Measurements from ENCODE around the gene RELL1.

Gene RELL1

GRCh38 chr4:37631551-37631950 lies 54.6 kb downstream of the RELL1 start:
- CTCF ChIA-PET: no interaction called here
- Histone ChIP-seq H3K36me3 (ENCODE audit: control insufficient read depth in 2 of 2, insufficient read depth in 1 of 2, low read length in 2 of 2) (peaks cover 0 to 35% of the 10 kb centered on the region in 2 experiments; a peak in 2 of 3 replicates), H3K4me1 (ENCODE audit: control insufficient read depth, insufficient read depth, low read length) (no peaks in the 10 kb centered on the region), H3K4me3 (ENCODE audit: low read depth, low read length) (no peak overlapping the region), H3K9me3 (ENCODE audit: control insufficient read depth, insufficient read depth, low read depth, low read length) (no peaks in the 10 kb centered on the region), H3K27ac (ENCODE audit: extremely low read depth, low read depth, low read length) (no peak overlapping the region)
- TF ChIP-seq SP2 (tag by site-specific recombination; IDR thresholded peaks at IDR 0.05) (no peak), ZNF132 (tag by site-specific recombination; IDR thresholded peaks at IDR 0.05; ENCODE audit: borderline replicate concordance) (no peak), ZNF473 (tag by site-specific recombination; IDR thresholded peaks at IDR 0.05) (no peak), ZNF133 (tag by site-specific recombination; IDR thresholded peaks at IDR 0.05) (no peak), ZBTB1 (tag by site-specific recombination; IDR thresholded peaks at IDR 0.05) (no peak), ZNF239 (tag by site-specific recombination; IDR thresholded peaks at IDR 0.05) (no peak), ZNF341 (tag by site-specific recombination; IDR thresholded peaks at IDR 0.05; ENCODE audit: low read depth) (no peak), ZNF211 (tag by site-specific recombination; IDR thresholded peaks at IDR 0.05; ENCODE audit: low read depth) (no peak), HOXA7 (CRISPR knock-in tag; IDR thresholded peaks at IDR 0.05; ENCODE audit: borderline replicate concordance) (no peak)
- POLR2A ChIA-PET: no interaction called here

- TF ChIP-seq ZNF830 (tag by site-specific recombination; IDR thresholded peaks at IDR 0.05; ENCODE audit: low read depth): no peak
- TF ChIP-seq SP3 (tag by site-specific recombination; IDR thresholded peaks at IDR 0.05): no peak
- no peak for TF ChIP-seq ZNF433 (tag by site-specific recombination; IDR thresholded peaks at IDR 0.05; ENCODE audit: low read depth)
- TF ChIP-seq GFI1B (tag by site-specific recombination; IDR thresholded peaks at IDR 0.05): no peak
- TF ChIP-seq OVOL3 (tag by site-specific recombination; IDR thresholded peaks at IDR 0.05): no peak
- TF ChIP-seq, protein P1, sequence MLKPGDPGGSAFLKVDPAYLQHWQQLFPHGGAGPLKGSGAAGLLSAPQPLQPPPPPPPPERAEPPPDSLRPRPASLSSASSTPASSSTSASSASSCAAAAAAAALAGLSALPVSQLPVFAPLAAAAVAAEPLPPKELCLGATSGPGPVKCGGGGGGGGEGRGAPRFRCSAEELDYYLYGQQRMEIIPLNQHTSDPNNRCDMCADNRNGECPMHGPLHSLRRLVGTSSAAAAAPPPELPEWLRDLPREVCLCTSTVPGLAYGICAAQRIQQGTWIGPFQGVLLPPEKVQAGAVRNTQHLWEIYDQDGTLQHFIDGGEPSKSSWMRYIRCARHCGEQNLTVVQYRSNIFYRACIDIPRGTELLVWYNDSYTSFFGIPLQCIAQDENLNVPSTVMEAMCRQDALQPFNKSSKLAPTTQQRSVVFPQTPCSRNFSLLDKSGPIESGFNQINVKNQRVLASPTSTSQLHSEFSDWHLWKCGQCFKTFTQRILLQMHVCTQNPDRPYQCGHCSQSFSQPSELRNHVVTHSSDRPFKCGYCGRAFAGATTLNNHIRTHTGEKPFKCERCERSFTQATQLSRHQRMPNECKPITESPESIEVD (tag by site-specific recombination; IDR thresholded peaks at IDR 0.05): no peak
- no peak for TF ChIP-seq ZBTB7A (tag by site-specific recombination; IDR thresholded peaks at IDR 0.05; ENCODE audit: low read depth)
- no peak for TF ChIP-seq PRDM1 (tag by site-specific recombination; IDR thresholded peaks at IDR 0.05)
- no peak for TF ChIP-seq ZNF169 (tag by site-specific recombination; IDR thresholded peaks at IDR 0.05)
- no peak for TF ChIP-seq ZNF175 (tag by site-specific recombination; IDR thresholded peaks at IDR 0.05)
- TF ChIP-seq, protein P2, sequence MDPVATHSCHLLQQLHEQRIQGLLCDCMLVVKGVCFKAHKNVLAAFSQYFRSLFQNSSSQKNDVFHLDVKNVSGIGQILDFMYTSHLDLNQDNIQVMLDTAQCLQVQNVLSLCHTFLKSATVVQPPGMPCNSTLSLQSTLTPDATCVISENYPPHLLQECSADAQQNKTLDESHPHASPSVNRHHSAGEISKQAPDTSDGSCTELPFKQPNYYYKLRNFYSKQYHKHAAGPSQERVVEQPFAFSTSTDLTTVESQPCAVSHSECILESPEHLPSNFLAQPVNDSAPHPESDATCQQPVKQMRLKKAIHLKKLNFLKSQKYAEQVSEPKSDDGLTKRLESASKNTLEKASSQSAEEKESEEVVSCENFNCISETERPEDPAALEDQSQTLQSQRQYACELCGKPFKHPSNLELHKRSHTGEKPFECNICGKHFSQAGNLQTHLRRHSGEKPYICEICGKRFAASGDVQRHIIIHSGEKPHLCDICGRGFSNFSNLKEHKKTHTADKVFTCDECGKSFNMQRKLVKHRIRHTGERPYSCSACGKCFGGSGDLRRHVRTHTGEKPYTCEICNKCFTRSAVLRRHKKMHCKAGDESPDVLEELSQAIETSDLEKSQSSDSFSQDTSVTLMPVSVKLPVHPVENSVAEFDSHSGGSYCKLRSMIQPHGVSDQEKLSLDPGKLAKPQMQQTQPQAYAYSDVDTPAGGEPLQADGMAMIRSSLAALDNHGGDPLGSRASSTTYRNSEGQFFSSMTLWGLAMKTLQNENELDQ (tag by site-specific recombination; IDR thresholded peaks at IDR 0.05; ENCODE audit: low read depth): no peak
- no peak for TF ChIP-seq ZNF16 (tag by site-specific recombination; IDR thresholded peaks at IDR 0.05; ENCODE audit: low read depth)
- no peak for TF ChIP-seq ZNF677 (tag by site-specific recombination; IDR thresholded peaks at IDR 0.05)
- TF ChIP-seq, protein P3, sequence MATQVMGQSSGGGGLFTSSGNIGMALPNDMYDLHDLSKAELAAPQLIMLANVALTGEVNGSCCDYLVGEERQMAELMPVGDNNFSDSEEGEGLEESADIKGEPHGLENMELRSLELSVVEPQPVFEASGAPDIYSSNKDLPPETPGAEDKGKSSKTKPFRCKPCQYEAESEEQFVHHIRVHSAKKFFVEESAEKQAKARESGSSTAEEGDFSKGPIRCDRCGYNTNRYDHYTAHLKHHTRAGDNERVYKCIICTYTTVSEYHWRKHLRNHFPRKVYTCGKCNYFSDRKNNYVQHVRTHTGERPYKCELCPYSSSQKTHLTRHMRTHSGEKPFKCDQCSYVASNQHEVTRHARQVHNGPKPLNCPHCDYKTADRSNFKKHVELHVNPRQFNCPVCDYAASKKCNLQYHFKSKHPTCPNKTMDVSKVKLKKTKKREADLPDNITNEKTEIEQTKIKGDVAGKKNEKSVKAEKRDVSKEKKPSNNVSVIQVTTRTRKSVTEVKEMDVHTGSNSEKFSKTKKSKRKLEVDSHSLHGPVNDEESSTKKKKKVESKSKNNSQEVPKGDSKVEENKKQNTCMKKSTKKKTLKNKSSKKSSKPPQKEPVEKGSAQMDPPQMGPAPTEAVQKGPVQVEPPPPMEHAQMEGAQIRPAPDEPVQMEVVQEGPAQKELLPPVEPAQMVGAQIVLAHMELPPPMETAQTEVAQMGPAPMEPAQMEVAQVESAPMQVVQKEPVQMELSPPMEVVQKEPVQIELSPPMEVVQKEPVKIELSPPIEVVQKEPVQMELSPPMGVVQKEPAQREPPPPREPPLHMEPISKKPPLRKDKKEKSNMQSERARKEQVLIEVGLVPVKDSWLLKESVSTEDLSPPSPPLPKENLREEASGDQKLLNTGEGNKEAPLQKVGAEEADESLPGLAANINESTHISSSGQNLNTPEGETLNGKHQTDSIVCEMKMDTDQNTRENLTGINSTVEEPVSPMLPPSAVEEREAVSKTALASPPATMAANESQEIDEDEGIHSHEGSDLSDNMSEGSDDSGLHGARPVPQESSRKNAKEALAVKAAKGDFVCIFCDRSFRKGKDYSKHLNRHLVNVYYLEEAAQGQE (tag by site-specific recombination; IDR thresholded peaks at IDR 0.05): no peak
- no peaks in the 10 kb centered on the region for H3K4me1 ChIP-seq (ENCODE audit: control insufficient read depth, insufficient read depth, low read length)
- no peak overlapping the region for H3K4me3 ChIP-seq (ENCODE audit: low read depth, low read length)
- H3K9me3 ChIP-seq (ENCODE audit: control insufficient read depth, insufficient read depth, low read depth, low read length): no peaks in the 10 kb centered on the region
- H3K27ac ChIP-seq (ENCODE audit: extremely low read depth, low read depth, low read length): no peak overlapping the region
- ChIA-PET CTCF (no interaction called here), POLR2A (no interaction called here)
- H3K36me3 ChIP-seq (ENCODE audit: control insufficient read depth in 2 of 2, insufficient read depth in 1 of 2, low read length in 2 of 2): peaks cover 0 to 27% of the 10 kb centered on the region in 2 experiments; a peak in 2 of 3 replicates
These were observed 56.5 kb downstream of the RELL1 start for GRCh38 chr4:37629713-37630112.
